Amniotic stem cell (primary cell): ENCODE data around the gene MON1B.

Experiments
- DNase-seq: peaks from one replicate; lab custom pipeline; 2025; lab: John Stamatoyannopoulos, UW

MON1B gene

DNA sequence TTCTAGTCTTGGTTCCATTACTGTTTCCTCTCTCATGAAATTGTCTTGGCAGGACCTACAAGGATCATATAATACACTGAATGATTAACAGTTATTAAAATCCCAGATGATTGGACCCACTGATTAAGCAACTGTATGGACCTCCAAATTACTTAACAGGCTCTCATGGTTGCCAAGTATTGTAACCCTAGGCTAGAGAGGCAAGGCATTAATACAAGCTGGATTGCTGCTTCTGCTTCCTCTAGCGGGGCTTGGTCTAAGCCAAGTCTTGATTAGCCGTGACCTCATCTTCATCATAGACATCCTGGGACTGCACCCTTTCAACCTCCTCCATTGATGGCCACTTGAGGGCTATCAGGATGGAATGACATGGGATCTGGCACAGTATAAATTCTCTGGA is 55.2 kb downstream of the MON1B start:
- no peak for DNase-seq

DNA sequence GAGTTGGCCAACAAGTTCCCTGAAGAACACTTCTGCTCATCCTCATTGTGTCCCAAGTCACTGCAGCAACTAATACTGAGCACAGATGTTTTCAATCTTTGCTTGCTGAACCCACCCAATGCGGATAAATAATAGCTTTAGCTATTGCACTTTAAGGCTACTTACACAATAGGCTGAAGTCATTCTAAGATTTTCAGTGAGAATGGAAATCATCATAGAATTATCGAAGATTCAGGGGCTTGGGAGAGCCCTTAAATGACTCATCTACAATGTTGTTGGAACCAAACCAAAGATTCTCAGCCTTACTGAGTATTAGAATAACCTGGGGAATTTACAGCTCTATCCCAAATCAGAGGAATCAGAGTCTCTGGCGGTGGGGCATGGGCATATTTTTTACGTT is 59.4 kb downstream of the MON1B start:
- DNase-seq, result no peak
